Mesenchymal stem cell (in vitro differentiated cells and primary cell): ENCODE measurements around the gene MALSU1.
A peak's percentile ranks its signal among the peaks of the same experiment; 100 is the strongest.

Source experiments
- DNase-seq: peaks from one replicate; pipeline ENCODE4 v3.0.0-alpha.2; 2013
- H2AFZ ChIP-seq: one replicate; pipeline ENCODE4 v1.6.1; 2013; ENCODE audit warnings: low read depth, mild to moderate bottlenecking, control low read depth, inconsistent platforms, low read length, moderate library complexity
- H2AK5ac ChIP-seq: 2 replicates; pipeline ENCODE4 v1.6.1; 2013; ENCODE audit warnings: low read length, moderate library complexity, mild to moderate bottlenecking, inconsistent platforms; ENCODE audit not compliant: severe bottlenecking
- H2BK120ac ChIP-seq: one replicate; pipeline ENCODE4 v1.6.1; 2013; ENCODE audit warnings: low read depth, mild to moderate bottlenecking, inconsistent platforms, low read length, moderate library complexity
- H2BK12ac ChIP-seq, 2 experiments: one replicate each; pipeline ENCODE4 v1.6.1; 2013; ENCODE audit warnings: inconsistent platforms in 2 of 2, low read length in 2 of 2, mild to moderate bottlenecking in 2 of 2, moderate library complexity in 2 of 2, control low read depth in 1 of 2
- H2BK15ac ChIP-seq: one replicate; pipeline ENCODE4 v1.6.1; 2013; ENCODE audit warnings: mild to moderate bottlenecking, low read depth, inconsistent platforms; ENCODE audit not compliant: poor library complexity, severe bottlenecking
- H2BK5ac ChIP-seq: 2 replicates; pipeline ENCODE4 v1.6.1; 2013; ENCODE audit warnings: low read depth, mild to moderate bottlenecking, low read length, control low read depth, inconsistent platforms; ENCODE audit not compliant: poor library complexity, severe bottlenecking
- H3K14ac ChIP-seq, 2 experiments: one replicate each; pipeline ENCODE4 v1.6.1; 2013; ENCODE audit warnings: inconsistent platforms in 2 of 2, low read length in 2 of 2, control low read depth in 1 of 2, mild to moderate bottlenecking in 1 of 2, moderate library complexity in 1 of 2
- H3K18ac ChIP-seq, 2 experiments: one replicate each; pipeline ENCODE4 v1.6.1; 2013; ENCODE audit warnings: inconsistent platforms in 2 of 2, low read length in 2 of 2, control low read depth in 1 of 2, low read depth in 1 of 2, mild to moderate bottlenecking in 1 of 2
- H3K23ac ChIP-seq, 2 experiments: one replicate each; pipeline ENCODE4 v1.6.1; 2013; ENCODE audit warnings: inconsistent platforms in 2 of 2, low read length in 2 of 2, mild to moderate bottlenecking in 2 of 2, moderate library complexity in 2 of 2, control low read depth in 1 of 2
- H3K27ac ChIP-seq: 2 replicates; pipeline ENCODE4 v1.5.1; 2013; ENCODE audit warnings: mild to moderate bottlenecking, moderate library complexity, low read length, control low read depth, inconsistent platforms; ENCODE audit not compliant: poor library complexity, severe bottlenecking
- H3K27me3 ChIP-seq, 2 experiments: 2 replicates each; pipeline versions ENCODE4 v1.6.1 to v1.7.0; 2013; ENCODE audit warnings: low read length in 2 of 2, mild to moderate bottlenecking in 2 of 2, moderate library complexity in 2 of 2, control low read depth in 1 of 2, inconsistent platforms in 1 of 2; ENCODE audit not compliant: control insufficient read depth in 1 of 2, insufficient read depth in 1 of 2
- H3K36me3 ChIP-seq, 2 experiments: 2 replicates each; pipeline versions ENCODE4 v1.6.1 to v1.7.0; 2013; ENCODE audit warnings: low read length in 2 of 2, control low read depth in 1 of 2, inconsistent platforms in 1 of 2, low read depth in 1 of 2, mild to moderate bottlenecking in 1 of 2; ENCODE audit not compliant: insufficient read depth in 2 of 2, control insufficient read depth in 1 of 2
- H3K4ac ChIP-seq, 2 experiments: one replicate each; pipeline ENCODE4 v1.6.1; 2013; ENCODE audit warnings: inconsistent platforms in 2 of 2, low read length in 2 of 2, mild to moderate bottlenecking in 2 of 2, moderate library complexity in 2 of 2, control low read depth in 1 of 2, low read depth in 1 of 2
- H3K4me1 ChIP-seq: 2 replicates; pipeline ENCODE4 v1.6.1; 2013; ENCODE audit warnings: low read depth, low read length, control low read depth; ENCODE audit not compliant: control insufficient read depth, insufficient read depth
- H3K4me2 ChIP-seq: 2 replicates; pipeline ENCODE4 v1.6.1; 2013; ENCODE audit warnings: low read length, mild to moderate bottlenecking, inconsistent platforms; ENCODE audit not compliant: poor library complexity, severe bottlenecking
- H3K4me3 ChIP-seq, 2 experiments: 2 replicates each; pipeline versions ENCODE4 v1.5.1 to v1.7.0; 2013; ENCODE audit warnings: low read length in 2 of 2, mild to moderate bottlenecking in 2 of 2, control low read depth in 1 of 2, low read depth in 1 of 2; ENCODE audit not compliant: insufficient read depth in 1 of 2
- H3K79me1 ChIP-seq: replicated peaks from 2 replicates; pipeline ENCODE4 v1.6.1; 2013; ENCODE audit warnings: mild to moderate bottlenecking, control low read depth, low read length, inconsistent platforms; ENCODE audit not compliant: poor library complexity, severe bottlenecking
- H3K9ac ChIP-seq: 2 replicates; pipeline ENCODE4 v1.7.0; 2013; ENCODE audit warnings: mild to moderate bottlenecking, low read length, moderate library complexity
- H3K9me3 ChIP-seq: 2 replicates; pipeline ENCODE4 v1.7.0; 2013; ENCODE audit warnings: mild to moderate bottlenecking, low read length; ENCODE audit not compliant: control insufficient read depth
- H4K8ac ChIP-seq: one replicate; pipeline ENCODE4 v1.6.1; 2013; ENCODE audit warnings: inconsistent platforms, mild to moderate bottlenecking, low read length, moderate library complexity
- H4K91ac ChIP-seq: one replicate; pipeline ENCODE4 v1.6.1; 2013; ENCODE audit warnings: mild to moderate bottlenecking, low read length, inconsistent platforms
- WGBS: methylation state at CpG from one replicate; pipeline ENCODE4 v1.1.7; 2013; ENCODE audit warnings: mixed read lengths; 5-methylcytosine and 5-hydroxymethylcytosine counted together

The MALSU1 gene

DNA sequence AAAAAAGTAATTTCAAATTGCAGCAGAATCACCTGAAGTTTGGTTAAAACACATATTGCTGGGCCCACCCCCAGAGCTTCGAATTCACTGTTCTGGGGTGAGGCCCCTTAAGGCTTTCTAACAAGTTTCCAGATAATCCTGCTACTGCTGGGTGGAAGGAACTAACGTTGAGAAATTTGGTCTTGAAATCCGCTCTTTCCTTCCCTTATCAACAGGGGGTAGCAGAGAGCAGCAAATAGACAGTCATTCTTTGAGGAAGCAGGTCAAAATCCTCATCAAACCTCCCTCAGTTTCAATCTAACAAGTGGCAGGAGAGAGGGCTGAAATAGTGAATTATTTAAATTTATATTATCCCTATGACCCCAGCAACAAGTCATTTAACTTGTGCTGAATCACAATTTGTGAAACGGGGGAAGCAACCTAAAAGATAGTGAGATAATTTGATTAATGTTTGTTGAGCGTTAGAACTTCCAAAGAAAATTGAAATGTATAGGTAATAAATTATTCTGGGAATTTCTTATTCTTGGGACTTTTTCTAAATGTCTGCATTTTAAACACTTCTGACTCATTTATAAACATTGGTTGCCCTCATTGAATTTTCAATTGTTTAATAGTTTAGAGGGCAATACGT is 21.7 kb upstream of the MALSU1 start:
- Histone ChIP-seq H2BK12ac (no peak overlapping the region), H3K23ac (no peak overlapping the region), H3K27ac (no peak overlapping the region), H4K91ac (no peak overlapping the region), H2BK5ac (no peak overlapping the region), H3K4me3 (no peak overlapping the region), H2AFZ (no peak overlapping the region), H3K4me1 (peaks cover 2% of the 10 kb centered on the region), H3K4ac (no peak overlapping the region), H3K4me2 (no peak overlapping the region), H4K8ac (no peak overlapping the region), H3K18ac (no peak overlapping the region), H2BK120ac (no peak overlapping the region), H3K9me3 (no peaks in the 10 kb centered on the region), H3K14ac (no peak overlapping the region), H2AK5ac (no peak overlapping the region), H3K79me1 (no peaks in the 10 kb centered on the region), H3K9ac (no peak overlapping the region), H3K36me3 (peaks cover 0 to 70% of the 10 kb centered on the region in 2 experiments), H2BK15ac (no peak overlapping the region), H3K27me3 (no peaks in the 10 kb centered on the region)
- 51% methylated on average over 4 of the region's 6 CpGs for WGBS
- DNase-seq = peak; percentile 78

DNA sequence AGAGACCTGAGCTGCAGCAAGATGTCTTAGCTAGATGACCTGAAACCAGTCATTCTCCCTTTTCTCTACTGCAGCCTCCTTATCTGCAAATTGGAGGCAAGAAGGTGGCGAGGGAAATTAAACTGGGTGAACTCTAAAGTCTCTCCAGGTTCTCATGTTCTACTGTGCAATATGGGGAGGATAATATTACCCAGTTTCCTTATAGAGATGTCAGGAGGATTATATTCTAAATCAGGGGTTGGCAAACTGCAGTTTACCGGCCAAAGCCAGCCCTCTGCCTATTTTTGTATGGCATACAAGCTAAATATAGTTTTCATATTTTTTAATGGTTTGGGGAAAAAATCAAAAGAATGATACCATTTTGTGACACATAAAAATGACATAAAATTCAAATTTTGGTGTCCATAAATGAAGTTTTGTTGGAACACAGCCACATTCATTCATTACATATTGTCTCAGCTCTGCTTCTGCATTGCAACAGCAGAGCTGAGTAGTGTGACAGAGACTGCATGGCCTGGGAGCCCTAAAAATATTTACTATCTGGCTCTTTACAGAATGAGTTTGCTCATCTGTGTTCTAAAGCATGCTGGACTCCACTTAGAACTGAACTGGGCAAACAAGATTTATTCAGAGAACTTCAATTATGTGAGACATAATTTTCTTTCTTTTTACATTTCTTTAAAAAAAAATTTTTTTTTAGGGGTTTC is 19.2 kb upstream of the MALSU1 start:
- H4K91ac ChIP-seq = no peak overlapping the region
- H3K9ac ChIP-seq = no peak overlapping the region
- H4K8ac ChIP-seq = no peak overlapping the region
- no peak overlapping the region for H2BK120ac ChIP-seq
- H2AK5ac ChIP-seq = no peak overlapping the region
- DNase-seq = no peak
- H2BK15ac ChIP-seq = no peak overlapping the region
- no peak overlapping the region for H3K4me3 ChIP-seq
- no peak overlapping the region for H2BK5ac ChIP-seq
- no peak overlapping the region for H3K18ac ChIP-seq
- no CpG with 5 or more reads among the region's 2 CpGs for WGBS
- no peak overlapping the region for H3K27ac ChIP-seq
- H2BK12ac ChIP-seq = no peak overlapping the region
- H3K4ac ChIP-seq = no peak overlapping the region
- no peaks in the 10 kb centered on the region for H3K27me3 ChIP-seq
- H3K36me3 ChIP-seq = peaks cover 0 to 46% of the 10 kb centered on the region in 2 experiments
- no peaks in the 10 kb centered on the region for H3K4me1 ChIP-seq
- no peak overlapping the region for H3K14ac ChIP-seq
- no peaks in the 10 kb centered on the region for H3K9me3 ChIP-seq
- no peak overlapping the region for H2AFZ ChIP-seq
- no peak overlapping the region for H3K23ac ChIP-seq
- H3K79me1 ChIP-seq = no peaks in the 10 kb centered on the region
- H3K4me2 ChIP-seq = no peak overlapping the region

DNA sequence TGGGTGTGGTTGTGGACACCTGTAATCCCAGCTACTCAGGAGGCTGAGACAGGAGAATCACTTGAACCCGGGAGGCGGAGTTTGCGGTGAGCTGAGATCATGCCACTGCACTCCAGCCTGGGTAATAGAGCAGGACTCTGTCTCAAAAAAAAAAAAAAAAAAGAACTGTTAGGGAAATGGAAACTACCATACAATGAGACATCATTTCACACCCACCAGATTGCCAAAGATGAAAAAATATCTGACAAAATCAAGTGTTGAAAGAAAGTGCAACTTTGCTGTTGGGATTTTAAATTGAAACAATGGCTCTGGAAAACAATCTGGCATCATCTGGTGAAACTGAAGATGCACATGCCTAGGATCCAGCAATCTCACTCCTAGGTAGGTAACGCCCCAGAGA is 16.1 kb upstream of the MALSU1 start:
- Histone ChIP-seq H3K4me2 (no peak overlapping the region), H3K18ac (no peak overlapping the region), H3K36me3 (peaks cover 0 to 27% of the 10 kb centered on the region in 2 experiments), H3K4me1 (no peaks in the 10 kb centered on the region), H2AK5ac (no peak overlapping the region), H3K27me3 (no peaks in the 10 kb centered on the region), H3K4ac (no peak overlapping the region), H3K9me3 (no peaks in the 10 kb centered on the region), H3K23ac (no peak overlapping the region), H3K27ac (no peak overlapping the region), H2BK15ac (no peak overlapping the region), H2BK5ac (no peak overlapping the region), H3K9ac (no peak overlapping the region), H3K79me1 (no peaks in the 10 kb centered on the region), H3K4me3 (no peak overlapping the region), H3K14ac (no peak overlapping the region), H4K91ac (no peak overlapping the region), H2BK120ac (no peak overlapping the region), H4K8ac (no peak overlapping the region), H2AFZ (no peak overlapping the region), H2BK12ac (peak overlapping the region in 1 of 2 experiments; percentile 52)
- no peak for DNase-seq
- WGBS = 95% methylated on average over 3 of the region's 4 CpGs

DNA sequence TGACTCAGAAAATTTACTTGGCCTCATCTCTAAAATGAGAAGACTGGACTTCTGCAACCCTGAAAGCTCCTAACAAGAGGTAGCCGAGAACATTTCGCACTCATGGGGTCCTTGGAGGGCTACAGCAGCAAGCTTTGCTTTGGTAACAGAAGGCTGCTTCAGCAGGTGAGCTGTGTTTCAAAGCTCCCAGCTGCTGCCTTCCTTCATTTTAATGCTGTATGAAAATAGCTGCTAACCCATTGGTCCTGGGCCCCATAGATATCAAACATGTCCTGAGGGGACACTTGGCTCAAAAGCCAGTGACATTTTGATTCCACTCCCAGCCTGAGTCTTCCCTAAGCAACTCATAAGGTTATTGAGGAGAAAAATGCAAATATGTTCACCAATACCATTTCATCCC is 14.3 kb upstream of the MALSU1 start:
- no peak overlapping the region for H3K4me3 ChIP-seq
- H3K18ac ChIP-seq = no peak overlapping the region
- H3K4ac ChIP-seq = no peak overlapping the region
- H3K9me3 ChIP-seq = no peaks in the 10 kb centered on the region
- H3K36me3 ChIP-seq = peaks cover 0 to 14% of the 10 kb centered on the region in 2 experiments
- no peak overlapping the region for H3K27ac ChIP-seq
- no peaks in the 10 kb centered on the region for H3K79me1 ChIP-seq
- no peak overlapping the region for H4K91ac ChIP-seq
- no peak overlapping the region for H2BK12ac ChIP-seq
- H3K4me2 ChIP-seq = no peak overlapping the region
- no peak overlapping the region for H3K9ac ChIP-seq
- H3K27me3 ChIP-seq = no peaks in the 10 kb centered on the region
- DNase-seq = no peak
- H3K14ac ChIP-seq = no peak overlapping the region
- peak overlapping the region; percentile 38 for H2AK5ac ChIP-seq
- no peak overlapping the region for H2AFZ ChIP-seq
- H3K23ac ChIP-seq = no peak overlapping the region
- H4K8ac ChIP-seq = no peak overlapping the region
- no peak overlapping the region for H2BK120ac ChIP-seq
- no peaks in the 10 kb centered on the region for H3K4me1 ChIP-seq
- no peak overlapping the region for H2BK15ac ChIP-seq
- H2BK5ac ChIP-seq = no peak overlapping the region
- WGBS = 96% methylated on average over 2 of the region's 2 CpGs
